NCI-H345 (cell line): Measurements from ENCODE around the gene ATOH8.
A peak's percentile ranks its signal among the peaks of the same experiment; 100 is the strongest.

ENCODE experiments used
- DNase-seq: peaks from one replicate; lab custom pipeline; 2025; lab: John Stamatoyannopoulos, UW

ATOH8 gene

GRCh38 chr2:85787282-85787980 is 33.6 kb downstream of the ATOH8 start:
- DNase-seq = no peak

- DNase-seq = no peak
These were observed 34.2 kb downstream of the ATOH8 start for GRCh38 chr2:85787981-85788340.

GRCh38 chr2:85788603-85789002 is 34.8 kb downstream of the ATOH8 start:
- DNase-seq = no peak

GRCh38 chr2:85789271-85789670 is 35.5 kb downstream of the ATOH8 start:
- no peak for DNase-seq

- no peak for DNase-seq
These were observed 36.2 kb downstream of the ATOH8 start for GRCh38 chr2:85790032-85790431.

- no peak for DNase-seq
These were observed 36.9 kb downstream of the ATOH8 start for GRCh38 chr2:85790499-85791188.

- DNase-seq = no peak
These were observed 38.1 kb downstream of the ATOH8 start for GRCh38 chr2:85791704-85792565.

- no peak for DNase-seq
These were observed 39.1 kb downstream of the ATOH8 start for GRCh38 chr2:85792783-85793441.

GRCh38 chr2:85793584-85793983 is 39.8 kb downstream of the ATOH8 start:
- DNase-seq = no peak

- no peak for DNase-seq
These were observed 40.2 kb downstream of the ATOH8 start for GRCh38 chr2:85794038-85794441.

- DNase-seq = no peak
These were observed 40.8 kb downstream of the ATOH8 start for GRCh38 chr2:85794491-85795121.

- no peak for DNase-seq
These were observed 41.7 kb downstream of the ATOH8 start for GRCh38 chr2:85795331-85796045.

GRCh38 chr2:85796046-85796340 is 42.2 kb downstream of the ATOH8 start:
- DNase-seq = no peak

GRCh38 chr2:85796341-85797262 is 42.8 kb downstream of the ATOH8 start:
- peak; percentile 10 for DNase-seq

GRCh38 chr2:85797263-85797660 is 43.5 kb downstream of the ATOH8 start:
- no peak for DNase-seq

GRCh38 chr2:85797921-85798320 is 44.1 kb downstream of the ATOH8 start:
- no peak for DNase-seq

- no peak for DNase-seq
These were observed 45.6 kb downstream of the ATOH8 start for GRCh38 chr2:85799215-85799956.

GRCh38 chr2:85800586-85800985 is 46.8 kb downstream of the ATOH8 start:
- no peak for DNase-seq

- DNase-seq = no peak
These were observed 48.1 kb downstream of the ATOH8 start for GRCh38 chr2:85801871-85802270.
